Heart left ventricle (tissue), 13 donors: ENCODE data around the gene OR1I1.

Experiments used
- POLR2A ChIP-seq, 2 donors: fragments of 450-650 bp; IDR thresholded peaks; one replicate each; pipeline ENCODE4 v1.6.1; 2017; ENCODE audit warnings: antibody characterized with exemption in 2 of 2, mild to moderate bottlenecking in 2 of 2, moderate library complexity in 2 of 2
- TF ChIP-seq, protein P1 (sequence below), 12 donors: fragments of 200-600 bp; sonication (generic) in 4 of 12; IDR thresholded peaks; one replicate each; pipeline versions ENCODE4 v1.5.0 to v1.8.0; 2018 to 2022; ENCODE audit warnings: antibody characterized with exemption in 12 of 12, mild to moderate bottlenecking in 5 of 12
- donor health status: ischemic (EF 13 %, LVEDD 7.1; RV severe dilation, severe dysfunction).
- donor health status: DM: no; HTN: yes; CAD: no.
- donor health status: DM: no; HTN: no; CAD: no.
- donor health status: ischemic (EF 25% LVEDD 6.9; RV normal size, moderate dysfunction).
- donor health status: ischemic (EF 25% LVEDD 5.7; RV mildly dilated, moderate dysfunction).
- donor health status: ischemic (EF 35%, LVEDD 5.7; RV mildly dilated, moderate dysfunction).
- donor health status: nonischemic (EF 11% LVEDD 7.7; RV severe dilation, severe dysfunction).
- donor health status: DM: yes; HTN: yes; CAD: no.
- donor health status: PGD.
- donor health status: ischemic (EF 29% LVEDD 5.4; RV normal size, mild dysfunction).
- donor health status: nonischemic (EF 23%, LVEDD 6.1; RV moderate dilation, normal function).

DNA sequence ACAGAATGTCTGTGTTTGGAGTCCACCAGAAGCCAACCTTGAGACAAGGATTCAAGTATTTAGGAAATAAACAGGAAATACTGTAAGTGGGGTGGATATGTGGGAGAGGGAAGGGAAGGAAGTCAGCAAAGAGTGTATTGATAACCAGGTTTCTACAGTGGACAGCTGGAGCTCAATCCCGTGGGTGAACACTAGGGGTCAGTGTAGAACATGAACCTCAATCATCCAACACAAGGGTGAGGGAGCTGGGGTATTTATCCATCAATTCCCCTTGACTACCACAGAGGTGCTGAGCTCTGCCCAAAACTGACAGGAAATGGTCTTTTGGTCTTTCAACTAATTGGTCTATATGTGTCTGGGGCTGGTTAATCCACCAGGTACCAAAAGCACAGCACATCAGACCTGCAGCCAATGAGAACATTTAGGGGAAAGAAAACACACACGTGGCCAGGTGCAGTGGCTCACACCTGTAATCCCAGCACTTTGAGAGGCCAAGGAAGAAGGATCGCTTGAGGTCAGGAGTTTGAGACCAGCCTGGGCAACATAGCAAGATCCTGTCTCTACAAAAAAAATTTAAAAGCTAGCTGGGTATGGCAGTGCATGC lies 19.6 kb downstream of the OR1I1 start:
- TF ChIP-seq POLR2A (IDR thresholded peaks at IDR 0.05) = no peak
- TF ChIP-seq, protein P1, sequence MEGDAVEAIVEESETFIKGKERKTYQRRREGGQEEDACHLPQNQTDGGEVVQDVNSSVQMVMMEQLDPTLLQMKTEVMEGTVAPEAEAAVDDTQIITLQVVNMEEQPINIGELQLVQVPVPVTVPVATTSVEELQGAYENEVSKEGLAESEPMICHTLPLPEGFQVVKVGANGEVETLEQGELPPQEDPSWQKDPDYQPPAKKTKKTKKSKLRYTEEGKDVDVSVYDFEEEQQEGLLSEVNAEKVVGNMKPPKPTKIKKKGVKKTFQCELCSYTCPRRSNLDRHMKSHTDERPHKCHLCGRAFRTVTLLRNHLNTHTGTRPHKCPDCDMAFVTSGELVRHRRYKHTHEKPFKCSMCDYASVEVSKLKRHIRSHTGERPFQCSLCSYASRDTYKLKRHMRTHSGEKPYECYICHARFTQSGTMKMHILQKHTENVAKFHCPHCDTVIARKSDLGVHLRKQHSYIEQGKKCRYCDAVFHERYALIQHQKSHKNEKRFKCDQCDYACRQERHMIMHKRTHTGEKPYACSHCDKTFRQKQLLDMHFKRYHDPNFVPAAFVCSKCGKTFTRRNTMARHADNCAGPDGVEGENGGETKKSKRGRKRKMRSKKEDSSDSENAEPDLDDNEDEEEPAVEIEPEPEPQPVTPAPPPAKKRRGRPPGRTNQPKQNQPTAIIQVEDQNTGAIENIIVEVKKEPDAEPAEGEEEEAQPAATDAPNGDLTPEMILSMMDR (IDR thresholded peaks at IDR 0.05) = peak; percentile 63 to 79 (median 70)
